GM21526 (cell line): Measurements from ENCODE around the gene FUT7.
A peak's percentile ranks its signal among the peaks of the same experiment; 100 is the strongest.
"Not testable (repeated sequence)": the region's sequence is repeated elsewhere in the genome, so short reads cannot be mapped to it uniquely, and the experiment has no call there.

Experiments
- ATAC-seq: cut with Tn5 transposase; IDR thresholded peaks from one replicate; pipeline ENCODE4 v1.9.1; 2021; ENCODE audit warnings: moderate library complexity; ENCODE audit not compliant: unreplicated experiment, low FRiP score

The FUT7 gene

GRCh38 chr9:137007108-137007815 lies 24.6 kb downstream of the FUT7 start:
- ATAC-seq: no peak

DNA sequence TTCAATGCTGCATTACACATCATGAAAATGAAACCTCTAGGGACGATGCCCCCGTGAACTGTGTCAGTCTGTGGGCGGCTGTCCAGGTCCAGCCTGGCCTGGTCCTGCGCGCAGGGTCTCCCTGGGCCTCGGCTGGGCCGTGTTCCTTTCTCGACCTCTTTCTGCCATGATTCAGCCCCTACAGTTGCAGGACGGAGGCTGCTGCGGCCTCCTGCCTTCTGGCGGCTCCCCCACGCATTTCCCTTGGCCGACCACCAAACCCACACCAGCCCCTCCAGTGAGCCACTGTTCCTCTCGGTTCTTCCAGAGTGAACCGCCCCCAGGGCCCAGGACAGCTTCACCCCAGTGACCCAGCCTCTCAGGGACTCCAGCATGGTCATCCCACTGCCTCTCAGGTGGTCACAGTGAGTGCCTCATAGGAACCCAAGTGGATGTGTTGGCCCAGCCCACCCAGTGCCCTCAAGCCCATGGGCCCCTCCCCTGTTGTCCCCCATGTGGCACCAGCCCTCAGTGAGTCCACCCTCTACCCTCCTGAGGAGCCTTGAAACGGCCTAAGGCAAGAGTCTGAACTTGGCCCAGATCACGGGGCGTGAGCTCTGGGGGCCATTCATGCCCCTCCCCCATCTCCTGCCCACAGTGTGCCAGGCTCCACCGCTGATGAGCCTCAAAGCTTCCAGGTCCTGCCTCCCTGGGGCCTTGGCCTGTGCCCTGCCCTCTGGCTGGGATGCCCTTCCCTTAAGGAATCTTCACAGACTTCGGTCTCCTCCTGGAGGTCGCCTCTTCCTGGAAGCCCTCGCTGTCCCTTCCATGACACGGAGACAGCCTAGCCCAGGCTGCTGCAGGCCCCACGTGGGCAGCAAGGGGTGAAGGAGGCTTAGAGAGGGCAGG lies 25.5 kb downstream of the FUT7 start:
- no peak for ATAC-seq

- not testable (repeated sequence) for ATAC-seq
Observed at GRCh38 chr9:137004285-137004684, 27.6 kb downstream of the FUT7 start.

GRCh38 chr9:137002646-137003041 lies 29.2 kb downstream of the FUT7 start:
- no peak for ATAC-seq

- no peak for ATAC-seq
Observed at GRCh38 chr9:137001857-137002645, 29.8 kb downstream of the FUT7 start.

DNA sequence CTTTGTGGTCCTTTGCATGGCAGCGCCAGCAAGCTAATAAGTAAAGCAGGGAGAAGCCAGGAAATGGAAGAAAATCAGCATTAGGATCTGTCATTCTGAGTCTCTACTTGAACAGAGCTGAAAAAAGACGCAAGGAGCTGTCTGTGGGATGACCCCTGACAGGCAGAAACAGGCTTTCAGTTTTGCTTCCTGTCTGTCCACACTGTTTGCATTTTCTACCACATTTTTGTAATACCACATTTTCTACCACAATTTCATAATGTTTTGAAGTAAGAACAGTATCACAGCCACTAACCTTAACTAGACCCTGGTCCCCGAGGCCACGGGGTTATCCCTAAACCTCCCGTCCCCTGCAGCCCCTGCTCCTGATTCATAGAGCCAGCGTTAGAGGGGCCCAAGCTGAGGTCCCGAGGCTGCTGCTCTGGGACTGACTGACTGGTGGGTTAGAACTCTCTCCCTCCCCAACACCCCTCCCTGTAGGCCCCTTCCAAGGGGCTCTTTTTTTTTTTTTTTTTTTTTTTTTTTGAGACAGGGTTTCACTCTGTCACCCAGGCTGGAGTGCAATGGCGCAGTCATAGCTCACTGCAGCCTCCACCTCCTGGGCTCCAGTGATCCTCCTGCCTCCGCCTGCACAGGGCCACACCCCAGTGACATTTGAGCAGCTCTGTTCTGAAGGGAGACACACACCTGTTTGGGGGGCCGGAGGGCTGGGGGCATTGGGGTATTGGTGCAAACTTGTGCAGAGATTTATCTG lies 31.5 kb downstream of the FUT7 start:
- ATAC-seq: no peak

GRCh38 chr9:136997830-136998234 lies 34.1 kb downstream of the FUT7 start:
- ATAC-seq: no peak

DNA sequence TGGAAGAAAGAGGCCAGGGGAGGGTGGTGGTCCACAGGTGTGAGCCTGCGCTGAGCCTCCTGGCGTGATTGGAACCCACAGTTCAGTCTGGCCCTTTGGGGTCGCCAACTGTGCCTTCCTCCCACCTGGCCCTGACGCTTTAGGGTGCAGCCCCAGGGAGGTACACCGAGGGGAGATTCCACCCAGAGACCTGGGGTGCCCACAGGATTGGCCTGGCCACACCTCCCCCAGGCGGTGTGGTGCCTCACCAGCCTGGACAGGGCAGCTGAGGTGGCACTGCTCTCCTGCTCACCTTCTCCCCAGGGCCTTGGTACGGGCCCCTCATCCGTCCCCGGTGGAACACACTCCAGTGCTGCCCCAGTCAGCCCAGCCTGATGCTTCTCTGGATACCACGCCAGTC lies 34.5 kb downstream of the FUT7 start:
- no peak for ATAC-seq

GRCh38 chr9:136996361-136997292 lies 35.3 kb downstream of the FUT7 start, which contains the start of gene CLIC3:
TSS of gene CLIC3 (minus strand) at chr9:136996568. CDS start at chr9:136996543, 25 bp downstream.
- ATAC-seq: no peak

GRCh38 chr9:136995772-136996311 lies 36.0 kb downstream of the FUT7 start:
- ATAC-seq: no peak

DNA sequence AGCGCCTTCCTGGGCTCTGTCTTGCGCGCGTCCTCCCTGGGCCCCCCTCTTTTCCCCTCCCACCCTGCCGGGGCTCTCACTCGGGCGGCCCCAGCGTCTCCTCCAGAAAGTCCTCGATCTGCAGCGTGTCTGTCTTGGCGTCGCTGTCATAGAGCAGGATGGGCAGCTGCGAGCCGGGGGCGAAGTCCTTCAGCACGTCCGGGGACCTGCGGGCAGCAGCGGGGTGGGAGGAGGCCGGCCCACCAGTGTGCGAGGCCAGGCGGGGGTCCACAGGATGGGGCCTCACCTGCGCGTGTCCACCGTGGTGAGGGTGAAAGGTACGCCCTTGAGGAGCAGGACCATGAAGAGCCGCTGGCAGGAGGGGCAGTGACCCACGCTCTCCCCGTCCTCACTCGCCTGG lies 36.5 kb downstream of the FUT7 start:
- no peak for ATAC-seq

DNA sequence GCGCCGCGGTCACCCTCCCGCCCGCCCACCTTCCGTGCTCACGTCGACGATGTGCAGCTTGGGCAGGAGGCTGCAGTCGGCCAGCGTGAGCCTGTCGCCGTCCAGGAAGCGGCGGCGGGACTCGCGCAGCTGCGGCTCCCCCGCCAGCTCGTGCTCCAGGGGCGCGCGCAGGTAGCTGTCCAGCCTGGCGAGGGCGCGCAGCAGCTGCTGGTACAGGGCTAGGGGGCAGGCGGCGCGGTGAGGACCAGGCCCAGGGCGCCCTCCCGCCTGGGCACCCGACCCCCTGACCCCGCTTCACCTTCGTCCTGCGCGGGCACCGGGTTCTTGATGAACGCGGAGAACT lies 37.0 kb downstream of the FUT7 start:
- ATAC-seq: no peak

GRCh38 chr9:136994180-136994887 lies 37.6 kb downstream of the FUT7 start:
- ATAC-seq: no peak

- ATAC-seq: no peak
Observed at GRCh38 chr9:136992819-136993369, 39.0 kb downstream of the FUT7 start.

GRCh38 chr9:136991993-136992818 lies 39.7 kb downstream of the FUT7 start, which contains the start of gene PAXX:
TSS of gene PAXX (plus strand) at chr9:136992422. CDS start at chr9:136992444, 22 bp downstream.
- ATAC-seq: peak; percentile 73

- no peak for ATAC-seq
Observed at GRCh38 chr9:136990242-136990911, 41.5 kb downstream of the FUT7 start.

DNA sequence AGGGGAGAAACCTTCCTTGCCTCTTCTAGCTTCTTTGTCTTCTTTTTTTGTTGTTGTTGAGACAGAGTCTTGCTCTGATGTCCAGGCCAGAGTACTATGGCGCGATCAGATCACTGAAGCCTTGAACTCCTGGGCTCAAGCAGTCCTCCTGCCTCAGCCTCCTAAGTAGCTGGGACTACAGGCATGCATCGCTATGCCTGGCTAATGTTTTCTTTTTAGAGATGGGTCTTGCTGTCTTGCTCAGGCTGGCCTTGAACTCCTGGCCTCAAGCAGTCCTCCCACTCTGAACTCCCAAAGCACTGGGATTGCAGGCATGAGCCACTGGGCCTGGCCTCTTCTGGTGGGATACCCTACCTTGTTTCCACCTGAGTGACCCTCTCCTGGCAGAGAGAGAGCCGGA lies 43.0 kb downstream of the FUT7 start:
- ATAC-seq: no peak
